Neural cell (in vitro differentiated cells): Measurements from ENCODE around the gene RWDD4.

Experiments used
- CTCF ChIP-seq: fragments of 450-650 bp; IDR thresholded peaks from 2 replicates; pipeline ENCODE4 v1.5.1; 2014; ENCODE audit warnings: antibody characterized with exemption, mild to moderate bottlenecking, moderate library complexity; ENCODE audit not compliant: poor library complexity, severe bottlenecking
- EP300 ChIP-seq: fragments of 450-650 bp; conservative IDR thresholded peaks from 2 replicates; pipeline ENCODE4 v1.6.1; 2014; ENCODE audit warnings: antibody characterized with exemption, mild to moderate bottlenecking, moderate library complexity; ENCODE audit not compliant: poor library complexity, severe bottlenecking
- EZH2 ChIP-seq: fragments of 200-600, 300-800 bp; shearing (Covaris generic), sonication (generic); IDR thresholded peaks from 2 replicates; pipeline ENCODE4 v1.6.1; 2014; ENCODE audit warnings: antibody characterized with exemption, low read length, borderline replicate concordance, mild to moderate bottlenecking; ENCODE audit not compliant: insufficient read depth, poor library complexity, severe bottlenecking
- POLR2AphosphoS5 ChIP-seq: IDR thresholded peaks from 2 replicates; pipeline ENCODE4 v1.6.1; 2012
- SMC3 ChIP-seq: fragments of 450-650 bp; conservative IDR thresholded peaks from 2 replicates; pipeline ENCODE4 v1.6.1; 2014; ENCODE audit warnings: antibody characterized with exemption, mild to moderate bottlenecking, moderate library complexity; ENCODE audit not compliant: poor library complexity

- TF ChIP-seq EP300 (no peak), CTCF (no peak), EZH2 (no peak), SMC3 (no peak), POLR2AphosphoS5 (no peak)
These were observed 30.9 kb downstream of the RWDD4 start for GRCh38 chr4:183627979-183628588.
